ENCODE results near the gene KLK14.

DNA sequence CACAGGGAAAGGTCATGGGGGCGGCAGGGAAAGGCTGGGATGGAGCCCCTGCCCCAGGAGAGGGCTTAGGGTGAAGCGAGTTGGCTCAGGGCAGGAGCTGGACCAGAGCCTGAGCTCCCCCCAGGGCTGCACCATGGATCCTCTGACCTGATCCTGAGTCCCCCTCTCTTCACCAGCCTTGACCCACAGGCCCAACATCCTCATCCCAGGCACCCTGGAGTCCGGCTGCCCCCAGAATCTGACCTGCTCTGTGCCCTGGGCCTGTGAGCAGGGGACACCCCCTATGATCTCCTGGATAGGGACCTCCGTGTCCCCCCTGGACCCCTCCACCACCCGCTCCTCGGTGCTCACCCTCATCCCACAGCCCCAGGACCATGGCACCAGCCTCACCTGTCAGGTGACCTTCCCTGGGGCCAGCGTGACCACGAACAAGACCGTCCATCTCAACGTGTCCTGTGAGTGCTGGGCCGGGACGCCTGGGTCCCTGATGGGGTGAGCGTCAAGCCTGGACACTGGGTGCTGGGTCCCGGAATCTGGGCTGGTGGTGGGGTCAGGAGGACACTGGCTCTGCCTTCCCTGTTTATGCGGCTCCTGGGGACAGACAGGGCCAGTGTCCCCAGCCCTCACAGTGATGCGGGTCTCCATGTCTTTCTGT is 42.9 kb upstream of the KLK14 start:
- no peak for TF ChIP-seq POLR2AphosphoS5 (IDR thresholded peaks at IDR 0.05; ENCODE audit: insufficient read depth in 1 of 2, low read depth in 1 of 2)
- TF ChIP-seq, protein P1, sequence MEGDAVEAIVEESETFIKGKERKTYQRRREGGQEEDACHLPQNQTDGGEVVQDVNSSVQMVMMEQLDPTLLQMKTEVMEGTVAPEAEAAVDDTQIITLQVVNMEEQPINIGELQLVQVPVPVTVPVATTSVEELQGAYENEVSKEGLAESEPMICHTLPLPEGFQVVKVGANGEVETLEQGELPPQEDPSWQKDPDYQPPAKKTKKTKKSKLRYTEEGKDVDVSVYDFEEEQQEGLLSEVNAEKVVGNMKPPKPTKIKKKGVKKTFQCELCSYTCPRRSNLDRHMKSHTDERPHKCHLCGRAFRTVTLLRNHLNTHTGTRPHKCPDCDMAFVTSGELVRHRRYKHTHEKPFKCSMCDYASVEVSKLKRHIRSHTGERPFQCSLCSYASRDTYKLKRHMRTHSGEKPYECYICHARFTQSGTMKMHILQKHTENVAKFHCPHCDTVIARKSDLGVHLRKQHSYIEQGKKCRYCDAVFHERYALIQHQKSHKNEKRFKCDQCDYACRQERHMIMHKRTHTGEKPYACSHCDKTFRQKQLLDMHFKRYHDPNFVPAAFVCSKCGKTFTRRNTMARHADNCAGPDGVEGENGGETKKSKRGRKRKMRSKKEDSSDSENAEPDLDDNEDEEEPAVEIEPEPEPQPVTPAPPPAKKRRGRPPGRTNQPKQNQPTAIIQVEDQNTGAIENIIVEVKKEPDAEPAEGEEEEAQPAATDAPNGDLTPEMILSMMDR (IDR thresholded peaks at IDR 0.05): no peak
